ENCODE measurements around the gene SLC35F3. TPM values are rescaled to one million over a fixed set of nuclear protein-coding genes. Genes with fewer than 3 reads are reported as not detected.

Gene SLC35F3
- polyA plus RNA-seq, 1 donor (not counting 4 experiments of a cell fraction or from before 2014, with no cell fraction given): 13.8 TPM

DNA sequence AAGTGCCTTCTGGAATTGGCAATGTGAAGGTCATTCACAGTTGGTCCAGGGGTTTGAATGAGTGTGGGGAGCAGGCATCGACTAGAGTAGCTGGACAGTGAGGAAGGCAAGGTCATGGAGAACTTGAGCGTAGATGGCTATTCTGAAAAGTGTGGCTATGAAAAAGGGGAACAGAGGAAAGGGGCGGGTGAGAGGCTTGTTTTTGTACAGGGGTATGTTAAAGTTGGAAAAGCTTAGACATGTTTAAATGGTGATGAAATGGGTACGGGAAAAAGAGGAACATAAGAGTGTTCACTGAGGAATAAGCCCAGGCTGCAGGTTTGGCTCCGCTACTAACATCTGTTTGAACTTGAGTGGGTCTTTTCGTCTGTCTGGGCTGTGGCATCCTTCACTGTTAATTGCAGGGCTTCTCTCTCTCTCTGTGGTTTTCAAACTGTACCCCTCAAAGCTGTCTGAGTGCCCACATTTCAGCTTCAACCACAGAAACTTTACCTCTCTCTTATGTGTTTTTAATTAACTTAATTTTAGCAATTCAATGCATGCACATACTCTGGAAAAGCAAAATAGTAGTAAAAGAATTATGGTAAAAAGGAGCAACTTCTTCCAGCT lies 398.0 kb downstream of the SLC35F3 start:
- Histone ChIP-seq H3K4me1 (ENCODE audit: control insufficient read depth, extremely low read depth, insufficient read depth, low read length) (no peaks in the 10 kb centered on the region), H3K9me3 (ENCODE audit: control insufficient read depth, low read depth, low read length) (no peaks in the 10 kb centered on the region), H3K9me1 (ENCODE audit: control insufficient read depth, extremely low read depth, insufficient read depth, low read length) (no peaks in the 10 kb centered on the region), H3K9ac (ENCODE audit: control insufficient read depth, extremely low read depth, insufficient read depth, low read length) (no peak overlapping the region), H3K4me2 (ENCODE audit: control insufficient read depth, extremely low read depth, insufficient read depth, low read depth, low read length) (no peak overlapping the region), H3K4me3 (ENCODE audit: control insufficient read depth in 2 of 3, extremely low read depth in 1 of 3, insufficient read depth in 2 of 3, low read depth in 1 of 3, low read length in 3 of 3) (no peak overlapping the region), H3K79me2 (ENCODE audit: control insufficient read depth, insufficient read depth, low read length) (no peaks in the 10 kb centered on the region), H3K36me3 (ENCODE audit: control insufficient read depth in 2 of 2, extremely low read depth in 1 of 2, insufficient read depth in 2 of 2, low read length in 2 of 2) (no peaks in the 10 kb centered on the region), H3K27me3 (ENCODE audit: control insufficient read depth, extremely low read depth, insufficient read depth, low read length) (no peaks in the 10 kb centered on the region), H3K27ac (ENCODE audit: control insufficient read depth, insufficient read depth, low read length) (no peak overlapping the region), H2AFZ (ENCODE audit: control insufficient read depth, low read length) (no peak overlapping the region), H4K20me1 (ENCODE audit: control insufficient read depth, extremely low read depth, insufficient read depth, low read length) (no peaks in the 10 kb centered on the region)
- FAIRE-seq (no peak), DNase-seq (ENCODE audit: low read depth, low spot score) (no peak)
- TF ChIP-seq EZH2 (IDR thresholded peaks at IDR 0.05; ENCODE audit: low read length) (no peak), CTCF (optimal IDR thresholded peaks at IDR 0.05 in 1 of 3, IDR thresholded peaks at IDR 0.05 in 1 of 3, conservative IDR thresholded peaks at IDR 0.05 in 1 of 3; ENCODE audit: extremely low read depth in 1 of 3, insufficient read depth in 2 of 3, low read length in 3 of 3) (no peak)
- dilution Hi-C loops (cut with MboI; ENCODE audit: extremely low pct_ligation_motif_present, low sequenced_read_pairs): no loop called here

GRCh38 chr1:234303231-234303630 lies 398.8 kb downstream of the SLC35F3 start:
- H3K4me1 ChIP-seq (ENCODE audit: control insufficient read depth, extremely low read depth, insufficient read depth, low read length): no peaks in the 10 kb centered on the region
- peaks cover 0 to 1% of the 10 kb centered on the region in 2 experiments for H3K36me3 ChIP-seq (ENCODE audit: control insufficient read depth in 2 of 2, extremely low read depth in 1 of 2, insufficient read depth in 2 of 2, low read length in 2 of 2)
- no peak overlapping the region for H3K4me2 ChIP-seq (ENCODE audit: control insufficient read depth, extremely low read depth, insufficient read depth, low read depth, low read length)
- no peaks in the 10 kb centered on the region for H3K79me2 ChIP-seq (ENCODE audit: control insufficient read depth, insufficient read depth, low read length)
- TF ChIP-seq EZH2 (IDR thresholded peaks at IDR 0.05; ENCODE audit: low read length): no peak
- TF ChIP-seq CTCF (optimal IDR thresholded peaks at IDR 0.05 in 1 of 3, IDR thresholded peaks at IDR 0.05 in 1 of 3, conservative IDR thresholded peaks at IDR 0.05 in 1 of 3; ENCODE audit: extremely low read depth in 1 of 3, insufficient read depth in 2 of 3, low read length in 3 of 3): no peak
- dilution Hi-C loops (cut with MboI; ENCODE audit: extremely low pct_ligation_motif_present, low sequenced_read_pairs): no loop called here
- DNase-seq (ENCODE audit: low read depth, low spot score): no peak
- no peaks in the 10 kb centered on the region for H4K20me1 ChIP-seq (ENCODE audit: control insufficient read depth, extremely low read depth, insufficient read depth, low read length)
- H3K27me3 ChIP-seq (ENCODE audit: control insufficient read depth, extremely low read depth, insufficient read depth, low read length): no peaks in the 10 kb centered on the region
- no peaks in the 10 kb centered on the region for H3K9me3 ChIP-seq (ENCODE audit: control insufficient read depth, low read depth, low read length)
- H2AFZ ChIP-seq (ENCODE audit: control insufficient read depth, low read length): no peak overlapping the region
- FAIRE-seq: no peak
- no peaks in the 10 kb centered on the region for H3K9me1 ChIP-seq (ENCODE audit: control insufficient read depth, extremely low read depth, insufficient read depth, low read length)
- H3K9ac ChIP-seq (ENCODE audit: control insufficient read depth, extremely low read depth, insufficient read depth, low read length): no peak overlapping the region
- H3K27ac ChIP-seq (ENCODE audit: control insufficient read depth, insufficient read depth, low read length): no peak overlapping the region
- no peak overlapping the region for H3K4me3 ChIP-seq (ENCODE audit: control insufficient read depth in 2 of 3, extremely low read depth in 1 of 3, insufficient read depth in 2 of 3, low read depth in 1 of 3, low read length in 3 of 3)
